Neural progenitor cell (in vitro differentiated cells): ENCODE data around the gene SCN1B. TPM values are rescaled to one million over a fixed set of nuclear protein-coding genes. Genes with fewer than 3 reads are reported as not detected.

ENCODE experiments used
- DNase-seq: peaks from one replicate; pipeline ENCODE4 v3.0.0-alpha.2; 2016; ENCODE audit warnings: low spot score
- H2AFZ ChIP-seq: fragments of 200-600 bp; sonication (generic); replicated peaks from 2 replicates; pipeline ENCODE4 v1.6.1; 2016; ENCODE audit warnings: antibody characterized with exemption
- H3F3A ChIP-seq: fragments of 200-600 bp; sonication (generic); 2 replicates; pipeline ENCODE4 v1.6.1; 2016; ENCODE audit warnings: antibody characterized with exemption, low read depth
- H3K27ac ChIP-seq: fragments of 200-600 bp; sonication (generic); 2 replicates; pipeline ENCODE4 v1.5.1; 2016; ENCODE audit warnings: mild to moderate bottlenecking
- H3K27me3 ChIP-seq: fragments of 200-600 bp; sonication (generic); 2 replicates; pipeline ENCODE4 v1.6.1; 2016; ENCODE audit warnings: mild to moderate bottlenecking, moderate library complexity
- H3K36me3 ChIP-seq: fragments of 200-600 bp; sonication (generic); 2 replicates; pipeline ENCODE4 v1.5.1; 2016
- H3K4me1 ChIP-seq: fragments of 200-600 bp; sonication (generic); 2 replicates; pipeline ENCODE4 v1.6.1; 2016; ENCODE audit warnings: mixed run types
- H3K4me2 ChIP-seq: fragments of 200-600 bp; sonication (generic); 2 replicates; pipeline ENCODE4 v1.6.1; 2016
- H3K4me3 ChIP-seq: fragments of 200-600 bp; sonication (generic); 2 replicates; pipeline ENCODE4 v1.5.1; 2016
- H3K79me2 ChIP-seq: fragments of 200-600 bp; sonication (generic); 2 replicates; pipeline ENCODE4 v1.6.1; 2016; ENCODE audit warnings: low read depth
- H3K9ac ChIP-seq: fragments of 200-600 bp; sonication (generic); 2 replicates; pipeline ENCODE4 v1.6.1; 2016
- H3K9me3 ChIP-seq: fragments of 200-600 bp; sonication (generic); 2 replicates; pipeline ENCODE4 v1.5.1; 2016; ENCODE audit warnings: low read depth
- H4K20me1 ChIP-seq: fragments of 200-600 bp; sonication (generic); 2 replicates; pipeline ENCODE4 v1.6.1; 2016; ENCODE audit warnings: low read depth
- H3K27ac Mint-ChIP-seq: 3 replicates; pipeline ENCODE4 v1.8.0; 2021; ENCODE audit warnings: mixed read lengths
- H3K27me3 Mint-ChIP-seq: 2 replicates; pipeline ENCODE4 v1.8.0; 2022; ENCODE audit warnings: low read depth, mild to moderate bottlenecking, inconsistent platforms, moderate library complexity, mixed read lengths; ENCODE audit not compliant: insufficient read depth
- H3K36me3 Mint-ChIP-seq: 3 replicates; pipeline ENCODE4 v1.8.0; 2021; ENCODE audit warnings: mixed read lengths
- H3K4me1 Mint-ChIP-seq: 3 replicates; pipeline ENCODE4 v1.8.0; 2021; ENCODE audit warnings: mixed read lengths
- H3K4me3 Mint-ChIP-seq: 3 replicates; pipeline ENCODE4 v1.8.0; 2021; ENCODE audit warnings: mild to moderate bottlenecking, moderate library complexity, mixed read lengths
- H3K9me3 Mint-ChIP-seq: 3 replicates; pipeline ENCODE4 v1.8.0; 2020; ENCODE audit warnings: mixed read lengths
- CTCF ChIP-seq: fragments of 200-600 bp; sonication (generic); IDR thresholded peaks from 2 replicates; pipeline ENCODE4 v1.5.1; 2017; ENCODE audit warnings: antibody characterized with exemption, mild to moderate bottlenecking
- EZH2 ChIP-seq: fragments of 200-600 bp; sonication (generic); IDR thresholded peaks from 2 replicates; pipeline ENCODE4 v1.6.1; 2017; ENCODE audit warnings: antibody characterized with exemption, mild to moderate bottlenecking, moderate library complexity
- EZH2phosphoT487 ChIP-seq: fragments of 200-600 bp; sonication (generic); IDR thresholded peaks from 2 replicates; pipeline ENCODE4 v1.6.1; 2017; ENCODE audit warnings: antibody characterized with exemption
- total RNA-seq: library from RNA; depleted of rRNA; stranded (reverse); fragments of >200 nt; gene quantifications from 2 replicates; pipeline ENCODE4 v1.2.3, GENCODE V29; 2015; ENCODE audit warnings: low replicate concordance

SCN1B gene
- total RNA-seq, 1 donor from 2014 or later: 2.2 TPM

GRCh38 chr19:35021016-35021415, 9.3 kb upstream of the SCN1B start:
- no peak overlapping the region for H3K9ac ChIP-seq
- no peak overlapping the region for H3K4me3 ChIP-seq
- H3K9me3 ChIP-seq: no peaks in the 10 kb centered on the region
- no peak for DNase-seq
- Mint-ChIP-seq H3K27ac (no peak overlapping the region), H3K4me3 (no peak overlapping the region), H3K36me3 (peaks cover 30% of the 10 kb centered on the region), H3K27me3 (peaks cover 6% of the 10 kb centered on the region), H3K4me1 (no peaks in the 10 kb centered on the region), H3K9me3 (no peaks in the 10 kb centered on the region)
- no peak overlapping the region for H2AFZ ChIP-seq
- no peaks in the 10 kb centered on the region for H4K20me1 ChIP-seq
- TF ChIP-seq EZH2 (no peak), EZH2phosphoT487 (no peak), CTCF (no peak)
- no peaks in the 10 kb centered on the region for H3K4me1 ChIP-seq
- no peak overlapping the region for H3K27ac ChIP-seq
- H3K4me2 ChIP-seq: no peak overlapping the region
- no peaks in the 10 kb centered on the region for H3K79me2 ChIP-seq
- H3K27me3 ChIP-seq: no peaks in the 10 kb centered on the region
- no peaks in the 10 kb centered on the region for H3F3A ChIP-seq
- no peaks in the 10 kb centered on the region for H3K36me3 ChIP-seq

- Mint-ChIP-seq H3K4me3 (no peak overlapping the region), H3K27me3 (peaks cover 6% of the 10 kb centered on the region), H3K27ac (no peak overlapping the region), H3K4me1 (no peaks in the 10 kb centered on the region), H3K9me3 (no peaks in the 10 kb centered on the region), H3K36me3 (peaks cover 29% of the 10 kb centered on the region)
- no peaks in the 10 kb centered on the region for H4K20me1 ChIP-seq
- TF ChIP-seq CTCF (no peak), EZH2 (no peak), EZH2phosphoT487 (no peak)
- no peak overlapping the region for H3K4me2 ChIP-seq
- H3K79me2 ChIP-seq: no peaks in the 10 kb centered on the region
- no peaks in the 10 kb centered on the region for H3F3A ChIP-seq
- H2AFZ ChIP-seq: no peak overlapping the region
- no peaks in the 10 kb centered on the region for H3K9me3 ChIP-seq
- no peak overlapping the region for H3K27ac ChIP-seq
- no peak overlapping the region for H3K4me3 ChIP-seq
- H3K9ac ChIP-seq: no peak overlapping the region
- no peaks in the 10 kb centered on the region for H3K4me1 ChIP-seq
- H3K36me3 ChIP-seq: no peaks in the 10 kb centered on the region
- no peak for DNase-seq
- H3K27me3 ChIP-seq: no peaks in the 10 kb centered on the region
These were observed 8.7 kb upstream of the SCN1B start for GRCh38 chr19:35021596-35021995.

GRCh38 chr19:35022460-35022859, 7.8 kb upstream of the SCN1B start:
- no peaks in the 10 kb centered on the region for H3K79me2 ChIP-seq
- no peaks in the 10 kb centered on the region for H3K9me3 Mint-ChIP-seq
- H3K4me1 ChIP-seq: no peaks in the 10 kb centered on the region
- peaks cover 31% of the 10 kb centered on the region for H3K36me3 Mint-ChIP-seq
- peaks cover 6% of the 10 kb centered on the region for H3F3A ChIP-seq
- no peak overlapping the region for H3K9ac ChIP-seq
- no peak overlapping the region for H3K4me3 ChIP-seq
- no peak for DNase-seq
- no peaks in the 10 kb centered on the region for H3K36me3 ChIP-seq
- no peak overlapping the region for H3K4me2 ChIP-seq
- H3K27me3 ChIP-seq: no peaks in the 10 kb centered on the region
- no peak overlapping the region for H3K27ac Mint-ChIP-seq
- peaks cover 6% of the 10 kb centered on the region for H3K27me3 Mint-ChIP-seq
- H3K9me3 ChIP-seq: no peaks in the 10 kb centered on the region
- no peak overlapping the region for H3K27ac ChIP-seq
- no peaks in the 10 kb centered on the region for H4K20me1 ChIP-seq
- TF ChIP-seq EZH2phosphoT487 (no peak), CTCF (no peak), EZH2 (no peak)
- H3K4me3 Mint-ChIP-seq: no peak overlapping the region
- no peak overlapping the region for H2AFZ ChIP-seq
- H3K4me1 Mint-ChIP-seq: no peaks in the 10 kb centered on the region
